Measurements from ENCODE around the gene TMED4. TPM values are rescaled to one million over a fixed set of nuclear protein-coding genes. Genes with fewer than 3 reads are reported as not detected.

TMED4 gene
- total and polyA plus RNA-seq, 2 of the 13 experiments (the other 11 are each of a cell fraction or from before 2014, with no cell fraction given) = 81.4 to 109 TPM

DNA sequence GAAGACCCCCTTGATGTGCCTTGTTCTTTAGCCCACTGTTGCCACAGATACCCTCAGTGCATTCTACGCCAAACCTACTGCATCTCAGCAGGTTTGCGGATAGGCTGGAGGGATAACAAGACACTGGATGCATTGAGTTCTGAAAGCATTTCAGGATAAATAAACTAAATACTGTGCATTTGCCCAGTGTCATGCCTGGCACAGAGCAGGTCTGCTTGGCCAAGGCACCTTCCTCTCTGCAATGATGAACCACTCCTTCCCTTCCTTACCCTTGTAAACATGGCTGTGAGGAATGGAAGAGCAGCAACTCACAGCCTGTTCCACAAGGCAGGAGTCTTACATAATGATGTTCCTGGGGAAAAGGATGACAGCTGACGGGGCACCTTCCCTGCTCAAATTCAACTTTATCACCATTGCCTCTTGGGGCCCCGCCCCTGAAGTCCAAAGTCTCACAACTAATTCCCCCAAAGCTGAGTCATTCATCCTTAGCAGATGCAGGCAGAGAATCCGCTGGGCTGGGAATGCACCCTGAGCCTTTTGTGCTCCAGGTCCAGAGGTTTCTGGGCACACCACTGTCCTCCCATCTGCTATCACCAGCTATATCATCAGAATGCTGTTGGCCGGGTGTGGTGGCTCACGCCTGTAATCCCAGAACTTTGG, 19.9 kb downstream of the TMED4 start (continued):
- TF ChIP-seq SALL1 (CRISPR knock-in tag; IDR thresholded peaks at IDR 0.05) = peak; percentile 84
- TF ChIP-seq KLF16 (CRISPR knock-in tag; IDR thresholded peaks at IDR 0.05) = peak in 1 of 2 experiments; percentile 66; a peak in 2 of 4 replicates
- TF ChIP-seq MBNL3 (CRISPR knock-in tag; conservative IDR thresholded peaks at IDR 0.05) = no peak
- no peak for TF ChIP-seq HOXA5 (CRISPR knock-in tag; IDR thresholded peaks at IDR 0.05)
- TF ChIP-seq HDAC1 (CRISPR knock-in tag; IDR thresholded peaks at IDR 0.05) = no peak
- TF ChIP-seq, protein P1, sequence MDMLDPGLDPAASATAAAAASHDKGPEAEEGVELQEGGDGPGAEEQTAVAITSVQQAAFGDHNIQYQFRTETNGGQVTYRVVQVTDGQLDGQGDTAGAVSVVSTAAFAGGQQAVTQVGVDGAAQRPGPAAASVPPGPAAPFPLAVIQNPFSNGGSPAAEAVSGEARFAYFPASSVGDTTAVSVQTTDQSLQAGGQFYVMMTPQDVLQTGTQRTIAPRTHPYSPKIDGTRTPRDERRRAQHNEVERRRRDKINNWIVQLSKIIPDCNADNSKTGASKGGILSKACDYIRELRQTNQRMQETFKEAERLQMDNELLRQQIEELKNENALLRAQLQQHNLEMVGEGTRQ (IDR thresholded peaks at IDR 0.05; ENCODE audit: low read depth, low read length) = no peak
- TF ChIP-seq, protein P1 (CRISPR knock-in tag; IDR thresholded peaks at IDR 0.05; ENCODE audit: borderline replicate concordance) = no peak
- no peak for TF ChIP-seq HNRNPLL (IDR thresholded peaks at IDR 0.05; ENCODE audit: low read depth, low read length, poor library complexity, severe bottlenecking)
- no peak; the same call in 1 of the 2 replicates for TF ChIP-seq EHMT2 (IDR thresholded peaks at IDR 0.05; ENCODE audit: borderline replicate concordance, low read depth, low read length)
- TF ChIP-seq E2F5 (CRISPR knock-in tag; conservative IDR thresholded peaks at IDR 0.05) = no peak
- TF ChIP-seq WIZ (CRISPR knock-in tag; IDR thresholded peaks at IDR 0.05) = no peak
- peak; percentile 80 for TF ChIP-seq TEAD3 (CRISPR knock-in tag; optimal IDR thresholded peaks at IDR 0.05; ENCODE audit: borderline replicate concordance)
- TF ChIP-seq TAF15 (IDR thresholded peaks at IDR 0.05; ENCODE audit: low read depth, low read length, poor library complexity, severe bottlenecking) = no peak
- no peak for TF ChIP-seq ZNF543 (CRISPR knock-in tag; IDR thresholded peaks at IDR 0.05)
- TF ChIP-seq GMEB1 (CRISPR knock-in tag; IDR thresholded peaks at IDR 0.05; ENCODE audit: borderline replicate concordance) = no peak; the same call in 1 of the 2 replicates
- TF ChIP-seq, protein P2, sequence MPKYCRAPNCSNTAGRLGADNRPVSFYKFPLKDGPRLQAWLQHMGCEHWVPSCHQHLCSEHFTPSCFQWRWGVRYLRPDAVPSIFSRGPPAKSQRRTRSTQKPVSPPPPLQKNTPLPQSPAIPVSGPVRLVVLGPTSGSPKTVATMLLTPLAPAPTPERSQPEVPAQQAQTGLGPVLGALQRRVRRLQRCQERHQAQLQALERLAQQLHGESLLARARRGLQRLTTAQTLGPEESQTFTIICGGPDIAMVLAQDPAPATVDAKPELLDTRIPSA (CRISPR knock-in tag; IDR thresholded peaks at IDR 0.05; ENCODE audit: borderline replicate concordance) = no peak
- TF ChIP-seq ZSCAN12 (CRISPR knock-in tag; IDR thresholded peaks at IDR 0.05) = no peak
- TF ChIP-seq ZNF674 (CRISPR knock-in tag; IDR thresholded peaks at IDR 0.05; ENCODE audit: low read depth) = no peak
- TF ChIP-seq CAMTA2 (CRISPR knock-in tag; IDR thresholded peaks at IDR 0.05; ENCODE audit: borderline replicate concordance) = no peak
- TF ChIP-seq KLF6 (CRISPR knock-in tag; IDR thresholded peaks at IDR 0.05) = 0 out of 2 replicates have a peak, but pooled peaks have one; percentile 26
- TF ChIP-seq CEBPB (IDR thresholded peaks at IDR 0.05; ENCODE audit: borderline replicate concordance, low read depth, low read length) = no peak
- TF ChIP-seq ZSCAN31 (CRISPR knock-in tag; IDR thresholded peaks at IDR 0.05; ENCODE audit: low read depth) = no peak
- TF ChIP-seq ATF2 (CRISPR knock-in tag; IDR thresholded peaks at IDR 0.05) = peak; percentile 70
- TF ChIP-seq ZFP62 (CRISPR knock-in tag; IDR thresholded peaks at IDR 0.05) = no peak
